Measurements from ENCODE around the gene DCUN1D3. TPM values are rescaled to one million over a fixed set of nuclear protein-coding genes. Genes with fewer than 3 reads are reported as not detected.
A peak's percentile ranks its signal among the peaks of the same experiment; 100 is the strongest.

DCUN1D3 gene
- polyA plus RNA-seq, 2 of the 4 experiments (the other 2 are of a cell fraction): 5.2 to 7.2 TPM

- Histone ChIP-seq H3K4me3 (no peak overlapping the region), H3K4me2 (no peak overlapping the region), H3K27ac (peak overlapping the region in 1 of 2 experiments; percentile 52; a peak in 1 of 6 replicates), H3K4me1 (peaks cover 3% of the 10 kb centered on the region), H3K9me3 (no peaks in the 10 kb centered on the region)
- ChIA-PET CTCF (interaction anchor here (1.3 kb wide), 1 partner anchor 9 kb away, joined by 6 read pairs; no protein-coding TSS in a partner anchor), POLR2A (no interaction called here)
- DNase-seq (ENCODE audit: low read depth in 1 of 2, low spot score in 1 of 2) (no peak), ATAC-seq (no peak), FAIRE-seq (no peak)
- TF ChIP-seq KDM5A (IDR thresholded peaks at IDR 0.05): no peak
- TF ChIP-seq HEYL (CRISPR knock-in tag; IDR thresholded peaks at IDR 0.05): no peak
- TF ChIP-seq HDAC2 (IDR thresholded peaks at IDR 0.05): no peak
- TF ChIP-seq PBX3 (IDR thresholded peaks at IDR 0.05): no peak
- no peak for TF ChIP-seq HOXB13 (CRISPR knock-in tag; IDR thresholded peaks at IDR 0.05; ENCODE audit: low read depth)
- no peak for TF ChIP-seq JUN (IDR thresholded peaks at IDR 0.05)
- no peak for TF ChIP-seq CTCF (IDR thresholded peaks at IDR 0.05)
- TF ChIP-seq JUNB (IDR thresholded peaks at IDR 0.05): no peak
- no peak for TF ChIP-seq MAX (IDR thresholded peaks at IDR 0.05)
- TF ChIP-seq RNF2 (IDR thresholded peaks at IDR 0.05; ENCODE audit: borderline replicate concordance, low read depth): no peak
- TF ChIP-seq MAZ (IDR thresholded peaks at IDR 0.05; ENCODE audit: borderline replicate concordance, low read depth, low read length): no peak
- no peak for TF ChIP-seq SMC3 (IDR thresholded peaks at IDR 0.05)
- TF ChIP-seq POLR2A (IDR thresholded peaks at IDR 0.05; ENCODE audit: low read length): no peak
- no peak for TF ChIP-seq TFCP2L1 (CRISPR knock-in tag; IDR thresholded peaks at IDR 0.05)
- no peak for TF ChIP-seq TP53 (CRISPR knock-in tag; IDR thresholded peaks at IDR 0.05)
- 87% methylated on average over 4 of the region's 4 CpGs for WGBS (ENCODE audit: missing lambda C conversion rate)
Measured at GRCh38 chr16:20859699-20860098, 40.5 kb downstream of the DCUN1D3 start.

GRCh38 chr16:20859229-20859628 is 40.9 kb downstream of the DCUN1D3 start:
- DNase-seq (ENCODE audit: low read depth in 1 of 2, low spot score in 1 of 2) (no peak), ATAC-seq (no peak), FAIRE-seq (no peak)
- Histone ChIP-seq H3K4me2 (no peak overlapping the region), H3K27ac (no peak overlapping the region), H3K9me3 (no peaks in the 10 kb centered on the region), H3K4me1 (peaks cover 8% of the 10 kb centered on the region), H3K4me3 (no peak overlapping the region)
- TF ChIP-seq GATA3 (IDR thresholded peaks at IDR 0.05; ENCODE audit: borderline replicate concordance) (no peak), EHF (CRISPR knock-in tag; IDR thresholded peaks at IDR 0.05) (no peak), HEYL (CRISPR knock-in tag; IDR thresholded peaks at IDR 0.05) (no peak), NFE2L2 (conservative IDR thresholded peaks at IDR 0.05; ENCODE audit: low read length) (no peak), E2F6 (IDR thresholded peaks at IDR 0.05; ENCODE audit: borderline replicate concordance, low read depth) (no peak), HOXB5 (CRISPR knock-in tag; IDR thresholded peaks at IDR 0.05) (no peak), MAFK (IDR thresholded peaks at IDR 0.05; ENCODE audit: partially characterized antibody) (no peak), FOSB (CRISPR knock-in tag; IDR thresholded peaks at IDR 0.05) (no peak)
- ChIA-PET CTCF (no interaction called here), POLR2A (no interaction called here)
- WGBS (ENCODE audit: missing lambda C conversion rate): 86% methylated on average over 3 of the region's 3 CpGs

- POLR2A ChIA-PET: no interaction called here
- TF ChIP-seq EHF (CRISPR knock-in tag; IDR thresholded peaks at IDR 0.05) (no peak), MAZ (IDR thresholded peaks at IDR 0.05; ENCODE audit: borderline replicate concordance, low read depth, low read length) (no peak), JUN (IDR thresholded peaks at IDR 0.05) (no peak)
Measured at GRCh38 chr16:20857281-20857680, 42.9 kb downstream of the DCUN1D3 start.

More at GRCh38 chr16:20857281-20857680, 42.9 kb downstream of the DCUN1D3 start:
- H3K4me1 ChIP-seq: peaks cover 27% of the 10 kb centered on the region
- no peak overlapping the region for H3K4me3 ChIP-seq
- H3K4me2 ChIP-seq: no peak overlapping the region
- H3K9me3 ChIP-seq: no peaks in the 10 kb centered on the region
- CTCF ChIA-PET: interaction anchor here (0.9 to 3.0 kb wide), 3 partner anchors 9 to 17 kb away, joined by 4 to 9 read pairs (median 5); no protein-coding TSS in a partner anchor
- ATAC-seq (no peak), DNase-seq (ENCODE audit: low read depth in 1 of 2, low spot score in 1 of 2) (no peak), FAIRE-seq (no peak)
- no peak overlapping the region; a peak in 1 of 6 replicates for H3K27ac ChIP-seq
- 89% methylated on average over 2 of the region's 2 CpGs for WGBS (ENCODE audit: missing lambda C conversion rate)
